BE2C (cell line): ENCODE measurements around the gene IMP4.

ENCODE experiments used
- DNase-seq: peaks from one replicate; pipeline ENCODE4 v3.0.0-alpha.2; 2020
- H3K27me3 ChIP-seq: fragments of 250-450 bp; sonication (Bioruptor Pico); 2 replicates; pipeline ENCODE4 v1.5.1; 2020; ENCODE audit warnings: mild to moderate bottlenecking
- H3K36me3 ChIP-seq: fragments of 250-450 bp; sonication (Bioruptor Pico); 2 replicates; pipeline ENCODE4 v1.5.1; 2020; ENCODE audit warnings: mild to moderate bottlenecking
- H3K4me1 ChIP-seq: fragments of 250-450 bp; sonication (Bioruptor Pico); 2 replicates; pipeline ENCODE4 v1.5.1; 2020
- H3K4me3 ChIP-seq: 2 replicates; pipeline ENCODE4 v1.5.1; 2011; ENCODE audit warnings: low read depth, low read length
- H3K9me3 ChIP-seq: fragments of 250-450 bp; sonication (Bioruptor Pico); 2 replicates; pipeline ENCODE4 v1.5.1; 2020
- CTCF ChIP-seq: IDR thresholded peaks from 2 replicates; pipeline ENCODE4 v1.5.1; 2012; ENCODE audit warnings: mild to moderate bottlenecking, low read depth, low read length

The IMP4 gene

GRCh38 chr2:130345091-130345490 lies 2.4 kb downstream of the IMP4 start:
- DNase-seq = no peak
- no peak for TF ChIP-seq CTCF
- H3K36me3 ChIP-seq = peaks cover 27% of the 10 kb centered on the region
- no peak overlapping the region for H3K4me3 ChIP-seq
- no peaks in the 10 kb centered on the region for H3K27me3 ChIP-seq
- H3K9me3 ChIP-seq = no peaks in the 10 kb centered on the region
- H3K4me1 ChIP-seq = no peaks in the 10 kb centered on the region

- no peak for DNase-seq
- TF ChIP-seq CTCF = no peak
- Histone ChIP-seq H3K4me1 (no peaks in the 10 kb centered on the region), H3K27me3 (no peaks in the 10 kb centered on the region), H3K9me3 (no peaks in the 10 kb centered on the region), H3K4me3 (no peak overlapping the region), H3K36me3 (peaks cover 27% of the 10 kb centered on the region)
These were observed 2.9 kb downstream of the IMP4 start for GRCh38 chr2:130345611-130346010.

GRCh38 chr2:130346041-130346740 lies 3.5 kb downstream of the IMP4 start:
- H3K36me3 ChIP-seq = peaks cover 27% of the 10 kb centered on the region
- no peaks in the 10 kb centered on the region for H3K4me1 ChIP-seq
- DNase-seq = no peak
- TF ChIP-seq CTCF = no peak
- H3K27me3 ChIP-seq = no peaks in the 10 kb centered on the region
- H3K9me3 ChIP-seq = no peaks in the 10 kb centered on the region
- H3K4me3 ChIP-seq = no peak overlapping the region

- no peak for TF ChIP-seq CTCF
- Histone ChIP-seq H3K9me3 (no peaks in the 10 kb centered on the region), H3K4me3 (no peak overlapping the region), H3K36me3 (peaks cover 27% of the 10 kb centered on the region), H3K27me3 (no peaks in the 10 kb centered on the region), H3K4me1 (no peaks in the 10 kb centered on the region)
- no peak for DNase-seq
These were observed 4.0 kb downstream of the IMP4 start for GRCh38 chr2:130346741-130347066.

- Histone ChIP-seq H3K4me3 (no peak overlapping the region), H3K36me3 (peaks cover 27% of the 10 kb centered on the region), H3K9me3 (no peaks in the 10 kb centered on the region), H3K27me3 (no peaks in the 10 kb centered on the region), H3K4me1 (no peaks in the 10 kb centered on the region)
- DNase-seq = no peak
- TF ChIP-seq CTCF = no peak
These were observed 4.7 kb downstream of the IMP4 start for GRCh38 chr2:130347220-130347925.

GRCh38 chr2:130349174-130349573 lies 6.5 kb downstream of the IMP4 start:
- Histone ChIP-seq H3K4me1 (no peaks in the 10 kb centered on the region), H3K4me3 (no peak overlapping the region), H3K36me3 (peaks cover 27% of the 10 kb centered on the region), H3K27me3 (no peaks in the 10 kb centered on the region), H3K9me3 (no peaks in the 10 kb centered on the region)
- TF ChIP-seq CTCF = no peak
- no peak for DNase-seq
